A549 (cell line): ENCODE data around the gene VAMP3.

Source experiments
- CBX8 ChIP-seq: fragments of 200-600 bp; sonication (generic); IDR thresholded peaks from 2 replicates; pipeline ENCODE4 v1.6.1; 2016
- CEBPB ChIP-seq, 2 experiments: fragments of >200 bp in 1 of 2; sonication (Bioruptor Twin) in 1 of 2; formaldehyde crosslinking in 1 of 2; IDR thresholded peaks; 2 replicates each; pipeline ENCODE4 v1.6.1; 2012 to 2016
- EP300 ChIP-seq, 2 experiments: fragments of >200 bp; sonication (Bioruptor Twin); formaldehyde crosslinking; IDR thresholded peaks; 2 replicates in 1 of 2; 3 replicates in 1 of 2; pipeline ENCODE4 v1.6.1; 2016 to 2017
- HDAC2 ChIP-seq: fragments of 200-600 bp; sonication (generic); IDR thresholded peaks from 2 replicates; pipeline ENCODE4 v1.6.1; 2016
- JUN ChIP-seq, 2 experiments: fragments of >200 bp; sonication (Bioruptor Twin); formaldehyde crosslinking; IDR thresholded peaks; 2 replicates in 1 of 2; 3 replicates in 1 of 2; pipeline ENCODE4 v1.6.1; 2016 to 2017
- PHF8 ChIP-seq: fragments of 200-600 bp; sonication (generic); IDR thresholded peaks from 2 replicates; pipeline ENCODE4 v1.6.1; 2016; ENCODE audit warnings: low read depth, mild to moderate bottlenecking, antibody characterized with exemption, moderate library complexity, borderline replicate concordance
- POLR2A ChIP-seq: IDR thresholded peaks from 2 replicates; pipeline ENCODE4 v1.6.1; 2012; ENCODE audit warnings: mild to moderate bottlenecking, low read length
- RAD21 ChIP-seq, 2 experiments: fragments of >200 bp in 1 of 2; sonication (Bioruptor Twin) in 1 of 2; formaldehyde crosslinking in 1 of 2; IDR thresholded peaks in 1 of 2; conservative IDR thresholded peaks in 1 of 2; 2 replicates in 1 of 2; 3 replicates in 1 of 2; pipeline ENCODE4 v1.6.1; 2012 to 2018; ENCODE audit warnings: inconsistent platforms in 1 of 2
- REST ChIP-seq: fragments of 200-600 bp; sonication (generic); IDR thresholded peaks from 2 replicates; pipeline ENCODE4 v1.6.1; 2016; ENCODE audit warnings: antibody characterized with exemption, mild to moderate bottlenecking, moderate library complexity
- RFX5 ChIP-seq: fragments of 450-650 bp; IDR thresholded peaks from 2 replicates; pipeline ENCODE4 v1.7.1; 2014; ENCODE audit warnings: antibody characterized with exemption, mild to moderate bottlenecking, moderate library complexity
- TP53 ChIP-seq: fragments of 250-450 bp; sonication (Bioruptor Pico); IDR thresholded peaks from 2 replicates; pipeline ENCODE4 v1.5.0; 2021; ENCODE audit warnings: mild to moderate bottlenecking, moderate library complexity
- USF2 ChIP-seq: fragments of 450-650 bp; IDR thresholded peaks from 2 replicates; pipeline ENCODE4 v1.6.1; 2014; ENCODE audit warnings: antibody characterized with exemption
- TF ChIP-seq, protein P1 (sequence below): fragments of >200 bp; sonication (Bioruptor Twin); formaldehyde crosslinking; IDR thresholded peaks from 3 replicates; pipeline ENCODE4 v1.5.1; 2016

DNA sequence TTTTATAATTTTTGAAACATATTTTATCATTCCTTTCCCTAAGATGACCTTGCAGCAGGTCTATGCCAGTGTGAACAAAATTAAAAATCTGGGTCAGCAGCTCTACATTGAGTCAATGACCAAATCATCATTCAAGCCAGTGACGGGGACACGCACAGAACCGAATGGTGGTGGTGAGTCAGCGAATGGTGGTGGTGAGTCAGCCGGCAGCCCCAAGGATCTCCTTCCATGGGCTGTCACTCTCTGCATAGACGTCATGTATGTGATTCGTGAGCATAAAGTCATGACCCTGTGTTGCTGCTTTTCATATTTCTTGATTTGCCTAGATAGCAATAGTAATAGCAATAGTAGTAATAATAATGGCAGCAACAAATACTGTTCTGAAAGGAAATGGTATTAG, 39.3 kb downstream of the VAMP3 start:
- TF ChIP-seq, protein P1, sequence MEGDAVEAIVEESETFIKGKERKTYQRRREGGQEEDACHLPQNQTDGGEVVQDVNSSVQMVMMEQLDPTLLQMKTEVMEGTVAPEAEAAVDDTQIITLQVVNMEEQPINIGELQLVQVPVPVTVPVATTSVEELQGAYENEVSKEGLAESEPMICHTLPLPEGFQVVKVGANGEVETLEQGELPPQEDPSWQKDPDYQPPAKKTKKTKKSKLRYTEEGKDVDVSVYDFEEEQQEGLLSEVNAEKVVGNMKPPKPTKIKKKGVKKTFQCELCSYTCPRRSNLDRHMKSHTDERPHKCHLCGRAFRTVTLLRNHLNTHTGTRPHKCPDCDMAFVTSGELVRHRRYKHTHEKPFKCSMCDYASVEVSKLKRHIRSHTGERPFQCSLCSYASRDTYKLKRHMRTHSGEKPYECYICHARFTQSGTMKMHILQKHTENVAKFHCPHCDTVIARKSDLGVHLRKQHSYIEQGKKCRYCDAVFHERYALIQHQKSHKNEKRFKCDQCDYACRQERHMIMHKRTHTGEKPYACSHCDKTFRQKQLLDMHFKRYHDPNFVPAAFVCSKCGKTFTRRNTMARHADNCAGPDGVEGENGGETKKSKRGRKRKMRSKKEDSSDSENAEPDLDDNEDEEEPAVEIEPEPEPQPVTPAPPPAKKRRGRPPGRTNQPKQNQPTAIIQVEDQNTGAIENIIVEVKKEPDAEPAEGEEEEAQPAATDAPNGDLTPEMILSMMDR = no peak
- TF ChIP-seq CBX8 (no peak), RAD21 (conservative IDR thresholded peaks at IDR 0.05 in 1 of 2, IDR thresholded peaks at IDR 0.05 in 1 of 2) (no peak), POLR2A (no peak), PHF8 (no peak), USF2 (no peak), REST (no peak), HDAC2 (no peak), JUN (IDR thresholded peaks at IDR 0.05) (no peak), TP53 (CRISPR knock-in tag) (no peak), RFX5 (no peak), CEBPB (IDR thresholded peaks at IDR 0.05) (no peak), EP300 (IDR thresholded peaks at IDR 0.05) (no peak)
